H1 (cell line): ENCODE measurements around the gene ALDH3A1. TPM values are rescaled to one million over a fixed set of nuclear protein-coding genes. Genes with fewer than 3 reads are reported as not detected.

Source experiments
- CTCF ChIA-PET: fragments of 300-600 bp; sonication (Branson Sonifier 250); formaldehyde crosslinking; loops from one replicate; lab custom pipeline; 2021; ENCODE audit not compliant: partially characterized antibody; lab: Charles Lee
- POLR2A ChIA-PET: fragments of 300-600 bp; sonication (Branson Sonifier 250); formaldehyde crosslinking; loops from one replicate; lab custom pipeline; 2021; ENCODE audit warnings: inconsistent platforms; ENCODE audit not compliant: partially characterized antibody; lab: Charles Lee
- DNase-seq, 2 experiments: peaks; one replicate each; pipeline versions ENCODE4 v3.0.0 to v3.0.0-alpha.2; 2010 to 2022; ENCODE audit warnings: low spot score in 2 of 2, low read depth in 1 of 2, mixed read lengths in 1 of 2
- FAIRE-seq: peaks from 2 replicates; lab custom pipeline; 2011; peaks lifted over from hg19 to GRCh38; lab: Jason Lieb, UNC
- H2AFZ ChIP-seq: 2 replicates; pipeline ENCODE4 v1.8.1; 2012; ENCODE audit warnings: low read length, inconsistent platforms
- H2AK5ac ChIP-seq: 2 replicates; pipeline ENCODE4 v1.6.1; 2013; ENCODE audit warnings: low read depth, low read length
- H2BK120ac ChIP-seq: replicated peaks from 2 replicates; pipeline ENCODE3; 2013; ENCODE audit warnings: low read depth, low read length, inconsistent platforms
- H2BK12ac ChIP-seq: 2 replicates; pipeline ENCODE4 v1.6.1; 2013; ENCODE audit warnings: low read depth, low read length
- H2BK15ac ChIP-seq: 2 replicates; pipeline ENCODE4 v1.6.1; 2013; ENCODE audit warnings: low read length
- H2BK20ac ChIP-seq: 2 replicates; pipeline ENCODE4 v1.6.1; 2013; ENCODE audit warnings: low read length
- H2BK5ac ChIP-seq: 2 replicates; pipeline ENCODE4 v1.6.1; 2013; ENCODE audit warnings: low read depth, low read length
- H3K14ac ChIP-seq: 2 replicates; pipeline ENCODE4 v1.6.1; 2013; ENCODE audit warnings: inconsistent platforms; ENCODE audit not compliant: insufficient read length
- H3K18ac ChIP-seq: 2 replicates; pipeline ENCODE4 v1.6.1; 2013; ENCODE audit warnings: low read length; ENCODE audit errors: extremely low read depth
- H3K23ac ChIP-seq: 2 replicates; pipeline ENCODE4 v1.6.1; 2013; ENCODE audit warnings: inconsistent platforms; ENCODE audit not compliant: insufficient read length
- H3K23me2 ChIP-seq: 2 replicates; pipeline ENCODE4 v1.6.1; 2013; ENCODE audit warnings: low read depth, low read length
- H3K27ac ChIP-seq: 2 replicates; pipeline ENCODE4 v1.6.1; 2011; ENCODE audit warnings: low read depth, low read length, inconsistent platforms
- H3K27me3 ChIP-seq, 4 experiments: replicated peaks in 1 of 4; 1 replicate in 1 of 4; 2 replicates in 3 of 4; pipeline versions ENCODE4 v1.6.1 to v1.8.1; 2011 to 2013; ENCODE audit warnings: low read length in 3 of 4, mild to moderate bottlenecking in 3 of 4, inconsistent platforms in 2 of 4, mixed read lengths in 2 of 4, moderate library complexity in 1 of 4; ENCODE audit not compliant: control insufficient read depth in 3 of 4, insufficient read depth in 3 of 4; ENCODE audit errors: extremely low read depth in 1 of 4
- H3K36me3 ChIP-seq, 4 experiments: 2 replicates each; pipeline versions ENCODE4 v1.6.1 to v1.8.1; 2011 to 2013; ENCODE audit warnings: mild to moderate bottlenecking in 4 of 4, low read length in 3 of 4, moderate library complexity in 2 of 4, control low read depth in 1 of 4, inconsistent platforms in 1 of 4; ENCODE audit not compliant: insufficient read depth in 4 of 4, control insufficient read depth in 2 of 4
- H3K4ac ChIP-seq: replicated peaks from 2 replicates; pipeline ENCODE3; 2013; ENCODE audit warnings: low read length, low read depth, mixed read lengths, inconsistent platforms; ENCODE audit not compliant: insufficient read length
- H3K4me1 ChIP-seq, 4 experiments: replicated peaks in 1 of 4; 1 replicate in 1 of 4; 2 replicates in 3 of 4; pipeline versions ENCODE4 v1.6.1 to v1.8.1; 2011 to 2013; ENCODE audit warnings: low read length in 3 of 4, inconsistent platforms in 2 of 4, mixed read lengths in 1 of 4; ENCODE audit not compliant: insufficient read depth in 4 of 4, control insufficient read depth in 3 of 4
- H3K4me2 ChIP-seq, 2 experiments: 2 replicates each; pipeline versions ENCODE4 v1.6.1 to v1.8.1; 2011 to 2013; ENCODE audit warnings: low read depth in 2 of 2, low read length in 2 of 2, control low read depth in 1 of 2, inconsistent platforms in 1 of 2, mild to moderate bottlenecking in 1 of 2; ENCODE audit not compliant: insufficient read depth in 1 of 2
- H3K4me3 ChIP-seq, 4 experiments: fragments of 200-600, 300-600 bp in 1 of 4; sonication (generic), shearing (Covaris generic), sonication (Bioruptor Twin) in 1 of 4; 2 replicates each; pipeline versions ENCODE4 v1.5.1 to v1.8.1; 2011 to 2016; ENCODE audit warnings: low read length in 4 of 4, low read depth in 3 of 4, control low read depth in 2 of 4, inconsistent platforms in 2 of 4, mild to moderate bottlenecking in 2 of 4, mixed read lengths in 1 of 4, moderate library complexity in 1 of 4; ENCODE audit not compliant: insufficient read depth in 2 of 4; ENCODE audit errors: extremely low read depth in 1 of 4
- H3K56ac ChIP-seq: replicated peaks from 2 replicates; pipeline ENCODE3; 2013; ENCODE audit warnings: low read depth, mild to moderate bottlenecking, mixed read lengths, low read length, inconsistent platforms; ENCODE audit not compliant: insufficient read length
- H3K79me1 ChIP-seq: 2 replicates; pipeline ENCODE4 v1.6.1; 2013; ENCODE audit warnings: low read depth, low read length, control low read depth
- H3K79me2 ChIP-seq, 2 experiments: 2 replicates each; pipeline versions ENCODE4 v1.6.1 to v1.8.1; 2012 to 2013; ENCODE audit warnings: low read length in 2 of 2, mild to moderate bottlenecking in 2 of 2, inconsistent platforms in 1 of 2; ENCODE audit not compliant: insufficient read depth in 2 of 2, control insufficient read depth in 1 of 2
- H3K9ac ChIP-seq, 4 experiments: replicated peaks in 1 of 4; 1 replicate in 1 of 4; 2 replicates in 3 of 4; pipeline versions ENCODE4 v1.6.1 to v1.8.1; 2011 to 2013; ENCODE audit warnings: low read depth in 3 of 4, low read length in 3 of 4, control low read depth in 2 of 4, mild to moderate bottlenecking in 2 of 4, moderate library complexity in 2 of 4, inconsistent platforms in 1 of 4; ENCODE audit errors: extremely low read depth in 1 of 4
- H3K9me3 ChIP-seq, 2 experiments: 2 replicates each; pipeline versions ENCODE4 v1.6.1 to v1.8.1; 2012 to 2013; ENCODE audit warnings: mild to moderate bottlenecking in 2 of 2, moderate library complexity in 2 of 2, control low read depth in 1 of 2, inconsistent platforms in 1 of 2, low read depth in 1 of 2, low read length in 1 of 2, mixed read lengths in 1 of 2; ENCODE audit not compliant: insufficient read depth in 2 of 2
- H4K20me1 ChIP-seq, 2 experiments: replicated peaks in 1 of 2; 2 replicates each; pipeline versions ENCODE3 to v1.8.1; 2011 to 2013; ENCODE audit warnings: inconsistent platforms in 2 of 2, low read length in 2 of 2, mild to moderate bottlenecking in 1 of 2; ENCODE audit not compliant: insufficient read depth in 2 of 2, control insufficient read depth in 1 of 2
- H4K5ac ChIP-seq: 2 replicates; pipeline ENCODE4 v1.6.1; 2013; ENCODE audit warnings: low read length, low read depth, mixed read lengths, inconsistent platforms; ENCODE audit not compliant: insufficient read length
- H4K8ac ChIP-seq: 2 replicates; pipeline ENCODE4 v1.8.0; 2013; ENCODE audit warnings: mild to moderate bottlenecking, moderate library complexity, low read length, inconsistent platforms; ENCODE audit not compliant: insufficient read depth; ENCODE audit errors: extremely low read depth
- H4K91ac ChIP-seq: replicated peaks from 2 replicates; pipeline ENCODE3; 2013; ENCODE audit warnings: low read length, mixed read lengths, inconsistent platforms; ENCODE audit not compliant: insufficient read length
- KDM4A ChIP-seq: IDR thresholded peaks from one replicate; pipeline ENCODE4 v1.7.1; 2012; ENCODE audit warnings: low read depth, mild to moderate bottlenecking, moderate library complexity, low read length, inconsistent platforms; ENCODE audit not compliant: severe bottlenecking
- RAD21 ChIP-seq, 2 experiments: IDR thresholded peaks in 1 of 2; conservative IDR thresholded peaks in 1 of 2; 2 replicates each; pipeline ENCODE4 v1.6.1; 2011; ENCODE audit warnings: low read depth in 2 of 2, low read length in 2 of 2, improper control_type of control experiment in 1 of 2, inconsistent platforms in 1 of 2, mild to moderate bottlenecking in 1 of 2, moderate library complexity in 1 of 2
- RBBP5 ChIP-seq: IDR thresholded peaks from 2 replicates; pipeline ENCODE4 v1.7.1; 2012; ENCODE audit warnings: low read depth, mild to moderate bottlenecking, inconsistent platforms, low read length, moderate library complexity, borderline replicate concordance
- SP1 ChIP-seq: IDR thresholded peaks from 2 replicates; pipeline ENCODE4 v1.6.1; 2011; ENCODE audit warnings: low read depth, low read length
- SP4 ChIP-seq: IDR thresholded peaks from 2 replicates; pipeline ENCODE4 v1.6.1; 2012; ENCODE audit warnings: low read length, inconsistent platforms
- WGBS, 2 experiments: shearing (Covaris generic) in 1 of 2; methylation state at CpG; one replicate each; pipeline versions ENCODE4 v1.1.6 to v1.1.7; 2013 to 2015; ENCODE audit warnings: low lambda C conversion rate in 2 of 2, mixed read lengths in 2 of 2, inconsistent platforms in 1 of 2, low coverage in 1 of 2, missing lambda C conversion rate in 1 of 2; ENCODE audit not compliant: insufficient replicate concordance in 2 of 2, insufficient coverage in 1 of 2, insufficient read length in 1 of 2; ENCODE audit errors: extremely low coverage in 1 of 2, missing lambda C conversion rate in 1 of 2; 5-methylcytosine and 5-hydroxymethylcytosine counted together
- polyA plus RNA-seq, 7 experiments: library from polyadenylated mRNA; depleted of rRNA in 3 of 7; stranded (reverse) in 5 of 7; unstranded in 2 of 7; fragments of >200 nt in 5 of 7; fragments of 200-250 nt in 2 of 7; gene quantifications; 1 replicate in 5 of 7; 2 replicates in 1 of 7; 4 replicates in 1 of 7; pipeline versions ENCODE4 v1.2.1 to v1.2.3, GENCODE V29; 2011 to 2013; ENCODE audit warnings: missing spikeins in 2 of 7, mixed read lengths in 2 of 7
- total RNA-seq: library from RNA; stranded (reverse); fragmentation: NEBNext Ultra II Directional; extraction: Animal tissue kit (Norgen Biotek cat#: 25700); gene quantifications from 2 replicates; pipeline ENCODE4 v1.2.1, GENCODE V29; 2021
- TF ChIP-seq, protein P1 (sequence below), 3 experiments: IDR thresholded peaks; 1 replicate in 2 of 3; 2 replicates in 1 of 3; pipeline versions ENCODE4 v1.5.1 to v1.6.1; 2011; ENCODE audit warnings: low read length in 3 of 3, mild to moderate bottlenecking in 3 of 3, inconsistent platforms in 2 of 3, low read depth in 1 of 3, moderate library complexity in 1 of 3; ENCODE audit not compliant: insufficient read depth in 1 of 3; ENCODE audit errors: control extremely low read depth in 1 of 3

Gene ALDH3A1
- total and polyA plus RNA-seq, 2 of the 8 experiments (the other 6 are each of a cell fraction or from before 2014, with no cell fraction given) = 0.37 to 1.4 TPM

DNA sequence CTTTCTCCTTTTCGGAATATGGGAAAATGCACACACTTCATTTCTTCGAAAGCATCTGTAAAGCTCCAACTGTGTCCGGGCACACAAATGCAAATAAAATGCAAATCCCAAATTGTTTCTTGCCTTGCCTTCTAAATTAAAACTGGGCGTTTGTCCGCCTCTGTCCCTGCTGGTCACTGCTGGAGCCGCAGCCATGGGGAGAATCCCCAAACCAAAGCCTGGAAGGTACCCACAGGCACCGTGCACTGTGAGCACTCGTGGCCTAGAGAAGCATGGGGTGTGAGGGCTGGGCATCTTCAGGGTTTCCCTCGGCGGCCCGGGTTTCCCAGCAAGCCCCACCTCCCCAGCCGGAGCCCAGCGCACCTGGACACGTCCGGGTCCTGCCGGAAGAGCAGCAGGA is 34.6 kb downstream of the ALDH3A1 start:
- CTCF ChIA-PET = interaction anchor here (0.6 to 8.7 kb wide), 13 partner anchors 8 to 789 kb away, joined by 3 to 56 read pairs (median 3); partner anchors contain the start of gene ALDH3A2
- no peaks in the 10 kb centered on the region for H3K27me3 ChIP-seq
- no peaks in the 10 kb centered on the region for H4K20me1 ChIP-seq
- no peak overlapping the region for H2BK15ac ChIP-seq
- H2AFZ ChIP-seq = no peak overlapping the region
- H4K5ac ChIP-seq = no peak overlapping the region
- H3K9ac ChIP-seq = no peak overlapping the region
- no peak overlapping the region for H3K56ac ChIP-seq
- no peak overlapping the region for H3K27ac ChIP-seq
- H4K8ac ChIP-seq = peak overlapping the region; percentile 42
- no peak overlapping the region for H2BK12ac ChIP-seq
- FAIRE-seq (no peak), DNase-seq (no peak)
- H2BK5ac ChIP-seq = no peak overlapping the region
- no peak overlapping the region for H2BK20ac ChIP-seq
- H3K23me2 ChIP-seq = no peaks in the 10 kb centered on the region
- no peak for TF ChIP-seq SP1
- peak; percentile 43 to 44 for TF ChIP-seq RAD21 (IDR thresholded peaks at IDR 0.05 in 1 of 2, conservative IDR thresholded peaks at IDR 0.05 in 1 of 2; ENCODE audit: low read depth in 2 of 2, low read length in 2 of 2)
- TF ChIP-seq, protein P1, sequence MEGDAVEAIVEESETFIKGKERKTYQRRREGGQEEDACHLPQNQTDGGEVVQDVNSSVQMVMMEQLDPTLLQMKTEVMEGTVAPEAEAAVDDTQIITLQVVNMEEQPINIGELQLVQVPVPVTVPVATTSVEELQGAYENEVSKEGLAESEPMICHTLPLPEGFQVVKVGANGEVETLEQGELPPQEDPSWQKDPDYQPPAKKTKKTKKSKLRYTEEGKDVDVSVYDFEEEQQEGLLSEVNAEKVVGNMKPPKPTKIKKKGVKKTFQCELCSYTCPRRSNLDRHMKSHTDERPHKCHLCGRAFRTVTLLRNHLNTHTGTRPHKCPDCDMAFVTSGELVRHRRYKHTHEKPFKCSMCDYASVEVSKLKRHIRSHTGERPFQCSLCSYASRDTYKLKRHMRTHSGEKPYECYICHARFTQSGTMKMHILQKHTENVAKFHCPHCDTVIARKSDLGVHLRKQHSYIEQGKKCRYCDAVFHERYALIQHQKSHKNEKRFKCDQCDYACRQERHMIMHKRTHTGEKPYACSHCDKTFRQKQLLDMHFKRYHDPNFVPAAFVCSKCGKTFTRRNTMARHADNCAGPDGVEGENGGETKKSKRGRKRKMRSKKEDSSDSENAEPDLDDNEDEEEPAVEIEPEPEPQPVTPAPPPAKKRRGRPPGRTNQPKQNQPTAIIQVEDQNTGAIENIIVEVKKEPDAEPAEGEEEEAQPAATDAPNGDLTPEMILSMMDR (IDR thresholded peaks at IDR 0.05; ENCODE audit: control extremely low read depth in 1 of 3, insufficient read depth in 1 of 3, low read depth in 1 of 3, low read length in 3 of 3) = peak; percentile 49 to 63 (median 63); a peak in 3 of 4 replicates
- TF ChIP-seq SP4 = no peak
- no peak for TF ChIP-seq KDM4A
- TF ChIP-seq RBBP5 = no peak
- no peaks in the 10 kb centered on the region for H3K79me1 ChIP-seq
- no peak overlapping the region for H2AK5ac ChIP-seq
- H3K4me1 ChIP-seq = peaks cover 0 to 8% (median 0%) of the 10 kb centered on the region in 4 experiments; a peak in 2 of 7 replicates
- H3K4me2 ChIP-seq = no peak overlapping the region
- no peak overlapping the region for H3K14ac ChIP-seq
- no peak overlapping the region for H3K4ac ChIP-seq
- no peak overlapping the region for H4K91ac ChIP-seq
- no peak overlapping the region for H3K18ac ChIP-seq
- H3K23ac ChIP-seq = no peak overlapping the region
- no peak overlapping the region for H3K4me3 ChIP-seq
- POLR2A ChIA-PET = no interaction called here
- H3K79me2 ChIP-seq = no peaks in the 10 kb centered on the region
- H3K9me3 ChIP-seq = no peaks in the 10 kb centered on the region
- 76% methylated on average over 16 of the region's 16 CpGs; no CpG with 5 or more reads in 1 of the 2 experiments for WGBS, 2 experiments
- no peak overlapping the region for H2BK120ac ChIP-seq
- no peaks in the 10 kb centered on the region for H3K36me3 ChIP-seq
